NCI-H1048 (cell line): Measurements from ENCODE around the gene GRAMD1B.

Source experiments
- DNase-seq: peaks from one replicate; lab custom pipeline; 2025; lab: John Stamatoyannopoulos, UW

Gene GRAMD1B

GRCh38 chr11:123429913-123430720, at the start of gene GRAMD1B:
Gene GRAMD1B (plus strand): TSS chr11:123430269. CDS start chr11:123430793, 524 bp downstream.
- DNase-seq = no peak

DNA sequence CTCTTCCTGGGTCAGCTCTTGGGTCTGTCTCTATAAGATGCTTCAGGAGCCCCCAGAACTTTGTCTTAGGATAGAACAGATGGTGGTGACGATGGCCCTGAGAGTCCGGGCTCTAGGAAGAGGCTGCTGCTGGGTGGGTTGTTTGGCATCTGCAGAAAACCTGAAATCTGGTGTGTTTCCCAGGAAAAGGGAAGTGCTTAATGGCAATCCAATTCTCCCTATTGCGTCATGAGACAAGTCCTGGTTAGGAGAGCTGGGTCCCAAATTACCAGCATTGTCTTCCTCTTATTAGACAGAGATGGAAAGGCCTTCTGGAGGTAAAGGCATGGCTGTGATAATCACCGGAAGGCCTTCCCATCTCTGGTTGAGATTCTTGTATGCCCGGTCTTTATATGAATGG, 48.9 kb upstream of the GRAMD1B start:
- DNase-seq = no peak

- DNase-seq = no peak
Observed at GRCh38 chr11:123381817-123382554, 48.1 kb upstream of the GRAMD1B start.

GRCh38 chr11:123382555-123383074, 47.5 kb upstream of the GRAMD1B start:
- no peak for DNase-seq

GRCh38 chr11:123384116-123384515, 46.0 kb upstream of the GRAMD1B start:
- no peak for DNase-seq

- DNase-seq = no peak
Observed at GRCh38 chr11:123386796-123387510, 43.1 kb upstream of the GRAMD1B start.

DNA sequence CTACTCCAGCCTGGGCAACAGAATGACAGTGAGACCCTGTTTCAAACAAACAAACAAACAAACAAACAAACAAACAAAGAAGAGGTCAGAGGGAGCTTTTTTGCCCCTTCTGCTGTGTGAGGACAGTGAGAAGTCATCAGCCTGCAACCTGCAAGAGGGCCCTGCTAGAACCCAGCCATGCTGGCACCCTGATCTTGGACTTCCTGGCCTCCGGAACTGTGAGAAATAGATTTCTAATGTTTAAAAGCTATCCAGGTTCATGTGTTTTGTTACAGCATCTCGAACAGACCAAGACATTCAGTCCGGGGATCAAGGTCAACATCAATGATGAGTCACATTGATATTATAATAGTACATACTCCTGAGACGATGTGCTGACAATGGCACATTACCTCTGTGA, 41.4 kb upstream of the GRAMD1B start:
- DNase-seq = no peak

- DNase-seq = no peak
Observed at GRCh38 chr11:123390146-123390545, 39.9 kb upstream of the GRAMD1B start.

DNA sequence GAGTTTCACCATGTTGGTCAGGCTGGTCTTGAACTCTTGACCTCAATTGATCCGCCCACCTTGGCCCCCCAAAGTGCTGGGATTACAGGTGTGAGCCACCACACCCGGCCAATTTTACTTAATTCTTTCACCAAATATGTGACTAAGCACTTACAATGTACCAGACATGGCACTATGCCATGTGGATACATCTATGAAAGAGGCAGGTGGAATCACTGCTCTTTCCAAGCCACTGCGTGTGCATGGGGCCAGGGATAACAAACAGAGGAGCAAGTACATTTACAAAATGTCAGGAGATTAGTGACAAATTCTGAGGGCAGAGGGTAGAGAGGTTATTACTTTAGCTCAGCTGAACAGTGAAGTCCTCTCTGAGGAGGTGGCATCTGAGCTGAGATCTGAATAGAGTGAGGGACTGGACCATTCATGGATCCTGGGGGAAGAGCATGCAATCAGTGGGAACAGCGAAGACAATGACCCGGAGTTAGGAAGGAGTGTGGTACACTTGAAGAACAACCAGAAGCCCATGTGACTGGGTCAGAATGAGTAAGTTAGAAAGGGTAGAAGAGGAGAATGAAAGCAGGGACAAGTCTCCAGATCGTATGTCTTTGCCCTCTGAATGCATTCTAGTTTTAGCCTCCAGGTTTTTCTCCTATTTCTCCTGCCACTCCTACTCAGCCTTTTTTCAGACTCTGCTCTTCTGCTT, 38.3 kb upstream of the GRAMD1B start:
- DNase-seq = no peak

- DNase-seq = no peak
Observed at GRCh38 chr11:123392431-123392830, 37.6 kb upstream of the GRAMD1B start.

- no peak for DNase-seq
Observed at GRCh38 chr11:123392844-123393243, 37.2 kb upstream of the GRAMD1B start.

DNA sequence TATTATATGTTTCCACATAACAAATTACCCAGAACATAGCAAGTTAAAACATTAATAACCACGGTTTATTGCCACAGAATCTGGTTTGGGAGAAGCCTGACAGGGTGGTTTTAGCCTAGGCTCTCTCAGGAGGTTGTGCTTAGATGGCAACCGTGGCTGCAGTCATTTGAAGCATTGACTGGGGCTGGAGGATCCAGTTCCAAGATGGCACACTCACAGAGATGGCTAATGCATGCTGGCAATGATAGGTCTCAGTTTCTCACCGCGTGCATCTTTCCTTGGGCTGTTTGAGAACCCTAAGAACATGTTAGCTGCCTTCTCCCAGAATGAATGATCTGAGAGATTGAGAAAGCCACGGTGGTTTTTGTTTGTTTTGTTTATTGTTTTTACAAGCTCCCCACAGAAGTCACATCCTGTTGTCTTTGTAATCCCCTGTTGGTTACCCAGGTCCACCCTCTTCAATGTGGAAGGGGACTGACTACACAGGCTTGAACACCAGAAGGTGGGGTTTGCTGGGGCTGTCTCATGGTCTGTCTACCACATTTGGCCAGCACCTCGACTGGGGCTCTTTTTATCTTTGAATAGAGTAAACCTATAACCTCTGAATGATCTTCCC, 36.6 kb upstream of the GRAMD1B start:
- DNase-seq = no peak

GRCh38 chr11:123404676-123405075, 25.4 kb upstream of the GRAMD1B start:
- no peak for DNase-seq

DNA sequence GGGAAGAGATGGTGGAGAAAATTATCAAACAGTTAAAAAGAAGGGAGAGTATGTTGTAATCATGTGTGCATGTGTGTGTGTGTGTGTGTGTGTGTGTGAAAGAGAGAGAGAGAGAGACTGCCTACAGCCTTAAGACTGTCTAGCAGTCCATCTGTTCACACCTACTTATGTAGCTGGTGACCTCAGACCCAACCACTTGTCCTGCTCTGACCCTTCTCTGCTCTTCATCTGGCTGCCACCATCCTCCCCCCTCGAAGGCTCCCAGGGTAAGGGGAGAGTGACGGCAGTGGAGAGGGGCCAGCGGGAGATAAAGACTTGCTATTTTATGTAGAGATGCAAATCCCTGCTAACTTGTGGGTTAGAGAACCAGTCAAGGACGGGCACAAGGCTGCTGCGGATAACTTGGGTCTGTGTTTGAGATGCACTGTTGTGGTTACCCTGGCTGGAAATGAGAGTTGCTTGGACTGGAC, 24.9 kb upstream of the GRAMD1B start:
- DNase-seq = no peak

DNA sequence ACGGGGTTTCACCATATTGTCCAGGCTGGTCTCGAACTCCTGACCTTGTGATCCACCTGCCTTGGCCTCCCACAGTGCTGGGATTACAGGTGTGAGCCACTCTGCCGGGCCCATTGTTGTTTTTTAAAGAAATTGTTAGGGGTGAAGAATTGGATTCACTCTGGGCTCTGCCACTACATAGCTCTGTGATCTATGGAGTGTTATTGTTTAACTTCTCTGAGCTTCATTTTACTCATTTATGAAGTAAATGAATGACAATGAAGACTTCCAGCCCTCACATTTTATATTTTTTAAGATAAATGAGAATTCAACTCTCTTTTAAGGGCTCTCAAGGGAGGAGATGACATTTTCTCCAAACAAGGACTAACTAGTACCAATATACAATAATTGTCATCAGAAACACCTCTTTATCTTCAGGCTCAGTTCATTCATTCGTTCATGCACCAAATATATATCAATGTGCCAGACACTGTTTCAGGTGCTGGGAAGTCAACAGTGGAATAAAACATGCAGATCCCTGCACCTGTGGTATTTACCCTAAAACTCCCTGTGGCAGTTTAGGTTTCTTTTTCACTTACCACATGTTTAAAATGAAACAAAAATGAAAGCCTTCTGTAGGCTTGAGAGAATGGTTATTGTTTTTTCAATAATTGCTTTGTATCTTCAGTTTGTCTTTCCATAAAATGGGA, 23.5 kb upstream of the GRAMD1B start:
- DNase-seq = no peak

DNA sequence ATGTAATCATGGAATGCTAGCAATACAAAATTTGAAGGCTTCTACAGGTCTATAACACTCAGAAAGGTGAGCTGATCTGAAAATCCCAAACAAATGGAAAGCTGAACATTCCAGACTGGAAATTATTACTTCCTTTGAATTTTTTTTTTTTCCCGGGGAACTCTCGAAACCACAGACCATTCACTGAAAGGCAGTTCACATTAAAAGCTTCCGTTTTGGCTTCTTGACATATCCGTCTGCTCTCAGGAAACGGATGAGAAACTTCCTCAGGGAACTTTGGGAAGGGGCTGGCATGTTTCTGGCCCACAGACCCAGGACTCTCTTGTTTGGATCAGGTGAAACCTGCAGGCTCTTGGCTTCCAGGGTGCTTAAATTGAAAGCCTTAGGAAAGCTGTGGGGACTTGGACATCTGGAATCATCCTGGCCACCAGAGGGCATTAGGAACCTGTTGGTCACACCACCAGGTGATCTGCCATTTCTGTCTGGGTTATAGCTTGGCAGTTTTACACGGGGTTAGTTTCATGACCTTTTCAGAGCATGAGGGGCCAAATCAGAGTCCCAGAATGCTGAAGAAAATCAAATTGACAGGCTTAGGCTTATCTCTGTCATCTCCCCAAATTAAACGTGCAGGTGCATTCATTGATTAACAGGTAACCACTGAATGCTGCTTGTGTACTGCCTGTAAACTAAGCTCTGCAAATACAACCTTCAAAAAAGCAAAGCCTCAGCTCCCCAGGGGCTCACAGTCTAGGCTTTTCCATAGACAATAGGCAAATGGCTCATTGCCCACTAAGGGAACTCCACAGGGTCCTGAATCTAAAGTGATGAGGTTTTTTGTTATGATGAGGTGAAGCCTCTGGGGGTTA, 22.7 kb upstream of the GRAMD1B start:
- DNase-seq = no peak

DNA sequence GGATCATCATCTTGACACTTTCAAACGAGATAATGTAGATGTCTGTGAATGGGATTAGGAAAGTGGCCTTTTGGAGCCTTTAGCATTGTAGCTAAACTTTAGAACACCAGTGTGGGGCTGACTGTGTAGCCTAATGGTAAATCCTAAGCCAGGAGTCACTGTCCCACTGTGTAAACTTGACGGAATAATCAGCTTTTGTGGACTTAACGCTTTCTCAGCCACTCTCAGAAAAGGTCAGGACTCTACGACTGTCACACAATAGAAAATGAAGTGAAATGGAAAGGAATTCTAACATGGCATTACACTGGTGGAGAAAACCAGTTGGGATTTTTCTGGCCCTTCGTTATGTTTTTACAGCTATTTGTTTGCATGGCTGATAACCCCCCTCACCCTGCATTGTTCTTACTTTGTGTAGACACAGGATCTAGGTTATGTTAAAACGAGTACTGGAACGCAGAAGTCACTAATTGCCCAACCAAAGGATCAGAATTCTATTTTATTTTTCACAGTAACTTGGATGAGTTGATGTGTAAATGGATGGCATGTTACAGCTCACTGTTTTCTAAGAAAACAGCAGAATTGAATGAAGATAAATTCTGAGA, 22.0 kb upstream of the GRAMD1B start:
- DNase-seq = no peak

DNA sequence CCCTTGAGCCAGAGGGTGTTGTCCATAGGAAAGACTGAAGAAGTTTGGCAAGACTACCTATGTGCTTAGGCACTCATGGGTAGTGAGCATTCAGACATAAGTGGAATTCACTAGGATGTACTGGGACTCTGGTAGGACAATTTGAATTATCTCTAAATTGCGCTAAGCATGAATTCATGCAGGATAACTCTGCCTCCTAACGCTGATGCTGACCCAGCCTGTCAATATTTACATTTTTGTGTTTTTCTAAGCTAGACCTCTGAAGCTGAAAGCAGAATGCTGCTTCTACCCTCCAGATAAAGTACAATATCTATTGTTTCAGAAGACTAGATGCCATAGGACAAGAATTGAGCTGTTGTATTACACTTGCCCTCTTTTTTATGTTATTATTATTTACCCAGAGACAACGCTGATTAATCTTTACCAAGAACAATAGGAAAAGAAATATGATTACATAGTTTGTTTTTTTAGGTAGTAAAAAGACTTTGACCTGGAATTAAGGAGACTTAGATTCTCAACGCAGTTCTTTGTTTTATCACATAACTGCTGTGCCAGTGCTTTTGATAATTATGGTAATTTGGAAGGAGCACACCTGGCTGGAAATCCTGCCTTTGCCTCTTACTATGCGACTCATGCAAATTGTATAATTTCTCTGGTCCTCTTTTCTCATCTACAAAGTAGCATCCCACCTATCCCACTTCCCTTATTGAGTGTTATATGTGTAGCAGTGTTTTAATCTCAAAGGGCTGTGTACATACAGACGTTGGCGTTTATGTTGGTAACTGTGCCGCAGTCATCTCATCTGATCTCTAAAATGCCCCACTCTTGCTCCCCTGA, 21.2 kb upstream of the GRAMD1B start:
- DNase-seq = no peak
